Activated gamma-delta T cell treated with anti-CD3 and anti-CD28 coated beads, Interleukin-2, amount 50 U/mL, for 16 hours (primary cell): ENCODE results near the gene TRIM43.
"Not testable (repeated sequence)": the region's sequence is repeated elsewhere in the genome, so short reads cannot be mapped to it uniquely, and the experiment has no call there.

Experiments used
- DNase-seq: peaks from one replicate; pipeline ENCODE4 v3.0.0-alpha.2; 2020; ENCODE audit warnings: low read depth

TRIM43 gene

GRCh38 chr2:95641787-95642186 lies 50.0 kb downstream of the TRIM43 start:
- not testable (repeated sequence) for DNase-seq

GRCh38 chr2:95642360-95642759 lies 50.6 kb downstream of the TRIM43 start:
- DNase-seq = not testable (repeated sequence)

- DNase-seq = not testable (repeated sequence)
Observed at GRCh38 chr2:95642951-95643350, 51.1 kb downstream of the TRIM43 start.

- DNase-seq = not testable (repeated sequence)
Observed at GRCh38 chr2:95645312-95645711, 53.5 kb downstream of the TRIM43 start.

GRCh38 chr2:95646274-95646994 lies 54.6 kb downstream of the TRIM43 start:
- not testable (repeated sequence) for DNase-seq

GRCh38 chr2:95648894-95649544 lies 57.2 kb downstream of the TRIM43 start:
- not testable (repeated sequence) for DNase-seq
